ENCODE data around the gene OCA2. TPM values are rescaled to one million over a fixed set of nuclear protein-coding genes. Genes with fewer than 3 reads are reported as not detected.

OCA2 gene
- total and polyA plus RNA-seq, 2 of the 4 experiments (the other 2 are of a cell fraction), result under 0.01 to 0.03 TPM

DNA sequence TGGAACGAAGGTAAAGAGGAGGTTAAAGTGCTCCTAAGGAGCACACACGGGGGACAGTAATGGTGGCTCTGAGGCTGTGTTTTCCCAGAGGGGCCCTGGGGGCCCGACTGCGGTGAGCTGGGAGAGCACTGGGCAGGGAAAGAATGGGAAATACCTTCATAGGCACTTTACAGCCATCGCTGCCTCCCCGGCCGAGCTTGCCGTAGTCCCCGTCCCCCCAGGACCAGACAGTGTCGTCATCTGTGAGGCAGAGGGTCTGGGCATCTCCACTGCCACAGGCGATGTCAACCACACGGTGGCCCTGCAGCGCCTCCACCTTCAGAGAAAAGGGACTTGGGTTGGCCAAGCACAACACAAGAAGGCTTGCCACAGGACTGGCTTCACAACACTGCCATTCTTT lies 32.8 kb upstream of the OCA2 start:
- H3K18ac ChIP-seq (ENCODE audit: low read depth, low read length), result no peak overlapping the region
- no peaks in the 10 kb centered on the region for H3K27me3 ChIP-seq (ENCODE audit: control insufficient read depth, insufficient read depth, low read length)
- H2AFZ ChIP-seq (replicated peaks; ENCODE audit: low read length, poor library complexity), result no peak overlapping the region
- TF ChIP-seq BHLHE40 (IDR thresholded peaks at IDR 0.05; ENCODE audit: low read depth, low read length), result no peak
- TF ChIP-seq NFE2L2 (IDR thresholded peaks at IDR 0.05; ENCODE audit: low read depth, low read length), result no peak
- no peak for TF ChIP-seq SMC3 (IDR thresholded peaks at IDR 0.05; ENCODE audit: low read depth, low read length)
- TF ChIP-seq MAZ (IDR thresholded peaks at IDR 0.05; ENCODE audit: borderline replicate concordance, low read depth, low read length), result no peak
- H4K8ac ChIP-seq (ENCODE audit: low read depth in 2 of 2, low read length in 2 of 2), result no peak overlapping the region
- ATAC-seq (ENCODE audit: low read depth), result no peak
- CTCF ChIA-PET, result no interaction called here
- no peak overlapping the region for H3K9ac ChIP-seq (ENCODE audit: low read depth, low read length)
- H4K91ac ChIP-seq (ENCODE audit: insufficient read depth, low read depth, low read length), result no peak overlapping the region
- no peak overlapping the region for H2AK5ac ChIP-seq (ENCODE audit: low read depth, low read length)
- H4K20me1 ChIP-seq (ENCODE audit: insufficient read depth, low read length), result no peaks in the 10 kb centered on the region; the same call in 1 of the 2 replicates
- no peak overlapping the region for H4K5ac ChIP-seq (ENCODE audit: low read depth, low read length)
- no peak overlapping the region for H2BK20ac ChIP-seq (ENCODE audit: low read depth, low read length)
- no peak overlapping the region for H3K4ac ChIP-seq (ENCODE audit: low read depth, low read length)
- intact Hi-C loops (cut with micrococcal nuclease), result no loop called here
- 100% methylated on average over 5 of the region's 13 CpGs; no CpG with 5 or more reads in 1 of the 2 experiments for WGBS, 2 experiments (ENCODE audit: extremely low coverage in 2 of 2, insufficient read length in 1 of 2)
- no peak overlapping the region for H3K27ac ChIP-seq (ENCODE audit: insufficient read depth, low read length)
- no peaks in the 10 kb centered on the region for H3K9me3 ChIP-seq (ENCODE audit: control insufficient read depth, insufficient read depth, low read length)
- dilution Hi-C loops (cut with HindIII; ENCODE audit: low sequenced_read_pairs, unreplicated experiment), result no loop called here
- H3K56ac ChIP-seq (ENCODE audit: extremely low read depth, insufficient read depth, low read length), result no peak overlapping the region
- H3K23ac ChIP-seq (ENCODE audit: low read depth, low read length), result no peak overlapping the region
- no peak overlapping the region for H3K4me3 ChIP-seq (ENCODE audit: insufficient read depth, low read depth, low read length)
- no peak overlapping the region for H3K14ac ChIP-seq (replicated peaks; ENCODE audit: low read depth, low read length)
- 0 out of 4 replicates have a peak, but pooled peaks cover 0 to 3% of the 10 kb centered on the region in 2 experiments for H3K79me1 ChIP-seq (ENCODE audit: low read depth in 1 of 2, low read length in 2 of 2)
- in situ Hi-C loops (cut with MboI; ENCODE audit: low sequenced_read_pairs), result no loop called here
- no peak overlapping the region for H2BK5ac ChIP-seq (ENCODE audit: low read depth, low read length, poor library complexity, severe bottlenecking)
- no peak overlapping the region for H2BK15ac ChIP-seq (ENCODE audit: low read depth, low read length)
- H3K36me3 ChIP-seq (ENCODE audit: control insufficient read depth, insufficient read depth, low read length), result peaks cover 36% of the 10 kb centered on the region
- no peak overlapping the region for H2BK120ac ChIP-seq (ENCODE audit: low read depth, low read length)
- no peak overlapping the region for H3K4me2 ChIP-seq (ENCODE audit: low read depth, low read length)
- no peak for DNase-seq
- H3K9me1 ChIP-seq (ENCODE audit: insufficient read depth, low read length), result peaks cover 5% of the 10 kb centered on the region; the same call in 1 of the 2 replicates
- BruUV-seq (replicated peaks), result no TSS peak
- no peak overlapping the region for H2AK9ac ChIP-seq (replicated peaks; ENCODE audit: low read depth, low read length, poor library complexity)
- peaks cover 9% of the 10 kb centered on the region for H3K4me1 ChIP-seq (ENCODE audit: control insufficient read depth, insufficient read depth, low read length)
- POLR2A ChIA-PET (ENCODE audit: unreplicated experiment), result no interaction called here

All from IMR-90 (cell line).